Measurements from ENCODE around the gene SORBS2. TPM values are rescaled to one million over a fixed set of nuclear protein-coding genes. Genes with fewer than 3 reads are reported as not detected.

Gene SORBS2
- total and polyA plus RNA-seq, 8 donors = 9.0 to 908 (median 66.4) TPM

DNA sequence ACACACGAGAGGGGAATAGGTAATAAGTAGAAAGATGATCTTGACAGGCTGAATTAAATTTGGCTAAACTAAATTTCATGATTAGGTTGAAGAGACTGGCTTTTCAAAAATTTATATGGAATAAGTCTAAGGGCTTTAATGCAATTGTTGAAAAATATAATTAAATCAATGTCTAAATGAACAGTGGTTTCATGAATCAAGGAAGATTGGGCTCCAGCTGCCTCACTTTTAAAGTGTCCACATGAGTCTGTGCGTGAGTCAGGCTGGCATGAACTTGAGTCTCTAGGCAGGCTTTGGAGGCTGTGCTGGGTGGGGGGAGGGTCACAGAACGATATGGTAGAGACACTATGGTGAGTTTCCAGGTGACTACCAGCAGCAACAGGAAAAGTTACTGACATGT lies 111.9 kb downstream of the SORBS2 start:
- peak in 1 of 2 donors; percentile 44 for DNase-seq
- WGBS, 5 donors = 60 to 70% (median 64%) methylated on average over 3 of the region's 3 CpGs
- intact Hi-C loops (cut with DNase I; ENCODE audit: low total_unique reads) = no loop called here
- TF ChIP-seq EP300 (IDR thresholded peaks at IDR 0.05) (no peak), POLR2AphosphoS5 (IDR thresholded peaks at IDR 0.05) (no peak), POLR2A (IDR thresholded peaks at IDR 0.05) (no peak)
- TF ChIP-seq, protein P1, sequence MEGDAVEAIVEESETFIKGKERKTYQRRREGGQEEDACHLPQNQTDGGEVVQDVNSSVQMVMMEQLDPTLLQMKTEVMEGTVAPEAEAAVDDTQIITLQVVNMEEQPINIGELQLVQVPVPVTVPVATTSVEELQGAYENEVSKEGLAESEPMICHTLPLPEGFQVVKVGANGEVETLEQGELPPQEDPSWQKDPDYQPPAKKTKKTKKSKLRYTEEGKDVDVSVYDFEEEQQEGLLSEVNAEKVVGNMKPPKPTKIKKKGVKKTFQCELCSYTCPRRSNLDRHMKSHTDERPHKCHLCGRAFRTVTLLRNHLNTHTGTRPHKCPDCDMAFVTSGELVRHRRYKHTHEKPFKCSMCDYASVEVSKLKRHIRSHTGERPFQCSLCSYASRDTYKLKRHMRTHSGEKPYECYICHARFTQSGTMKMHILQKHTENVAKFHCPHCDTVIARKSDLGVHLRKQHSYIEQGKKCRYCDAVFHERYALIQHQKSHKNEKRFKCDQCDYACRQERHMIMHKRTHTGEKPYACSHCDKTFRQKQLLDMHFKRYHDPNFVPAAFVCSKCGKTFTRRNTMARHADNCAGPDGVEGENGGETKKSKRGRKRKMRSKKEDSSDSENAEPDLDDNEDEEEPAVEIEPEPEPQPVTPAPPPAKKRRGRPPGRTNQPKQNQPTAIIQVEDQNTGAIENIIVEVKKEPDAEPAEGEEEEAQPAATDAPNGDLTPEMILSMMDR (IDR thresholded peaks at IDR 0.05) = no peak
- H3K4me1 ChIP-seq = peaks cover 0 to 57% (median 15%) of the 10 kb centered on the region in 4 donors
- no peak overlapping the region for H3K4me3 ChIP-seq
- H3K27me3 ChIP-seq = no peaks in the 10 kb centered on the region
- H3K36me3 ChIP-seq = no peaks in the 10 kb centered on the region
- H3K27ac ChIP-seq = peak overlapping the region in 3 of 5 donors; percentile 17 to 64 (median 49)
- no peaks in the 10 kb centered on the region for H3K9me3 ChIP-seq

DNA sequence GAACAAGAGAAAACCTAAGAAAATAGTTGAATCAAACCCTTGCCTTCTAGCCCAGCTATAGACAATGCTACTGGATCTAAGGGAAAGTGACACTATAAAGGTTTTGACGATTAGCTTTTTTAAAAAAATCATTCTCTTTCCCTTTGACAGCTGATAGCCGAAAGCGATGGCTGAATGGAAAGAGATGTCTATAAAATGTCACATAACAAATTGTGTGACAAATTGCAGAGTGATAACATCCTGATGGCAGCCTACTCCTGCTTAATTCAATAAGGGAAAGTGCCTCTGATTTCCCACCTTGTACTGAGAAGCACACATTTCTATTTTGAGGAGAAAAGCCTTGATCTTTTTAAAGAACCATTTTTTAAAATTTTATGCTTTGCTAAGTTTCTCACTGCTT lies 114.5 kb downstream of the SORBS2 start:
- Histone ChIP-seq H3K27ac (no peak overlapping the region), H3K27me3 (no peaks in the 10 kb centered on the region), H3K4me1 (peaks cover 0 to 54% (median 15%) of the 10 kb centered on the region in 4 donors), H3K9me3 (no peaks in the 10 kb centered on the region), H3K4me3 (no peak overlapping the region), H3K36me3 (no peaks in the 10 kb centered on the region)
- TF ChIP-seq EP300 (IDR thresholded peaks at IDR 0.05) = no peak
- no peak for TF ChIP-seq POLR2AphosphoS5 (IDR thresholded peaks at IDR 0.05)
- no peak for TF ChIP-seq POLR2A (IDR thresholded peaks at IDR 0.05)
- TF ChIP-seq, protein P1 (IDR thresholded peaks at IDR 0.05) = no peak
- intact Hi-C loops (cut with DNase I; ENCODE audit: low total_unique reads) = no loop called here
- 84 to 90% (median 89%) methylated on average over 3 of the region's 3 CpGs for WGBS, 5 donors
- no peak for DNase-seq

DNA sequence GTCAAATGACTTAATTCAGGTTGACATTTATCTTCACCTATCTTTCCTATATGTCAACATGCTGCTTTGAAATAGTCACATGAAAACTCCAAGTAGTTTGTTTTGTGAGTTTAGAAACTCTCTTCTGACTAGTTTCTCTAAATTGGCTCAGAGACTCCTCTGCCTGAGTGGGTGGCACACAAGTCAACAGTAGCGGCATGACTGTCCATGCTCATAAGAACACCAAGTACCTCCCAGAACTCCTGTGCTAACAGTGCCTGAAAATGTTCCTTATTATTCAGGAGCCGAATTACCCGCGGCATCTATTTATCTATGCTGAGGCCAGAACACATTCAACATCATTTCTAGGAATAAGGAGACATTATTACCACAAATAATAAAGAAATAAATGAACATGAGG lies 116.3 kb downstream of the SORBS2 start:
- intact Hi-C loops (cut with DNase I; ENCODE audit: low total_unique reads) = no loop called here
- H3K4me1 ChIP-seq = peaks cover 0 to 41% (median 8%) of the 10 kb centered on the region in 4 donors
- no peak overlapping the region for H3K4me3 ChIP-seq
- DNase-seq = no peak
- WGBS, 5 donors = 91 to 98% (median 92%) methylated on average over 4 of the region's 4 CpGs
- H3K27me3 ChIP-seq = no peaks in the 10 kb centered on the region
- no peak overlapping the region for H3K27ac ChIP-seq
- TF ChIP-seq POLR2A (IDR thresholded peaks at IDR 0.05) = no peak
- TF ChIP-seq EP300 (IDR thresholded peaks at IDR 0.05) = no peak
- TF ChIP-seq, protein P1 (IDR thresholded peaks at IDR 0.05) = no peak
- TF ChIP-seq POLR2AphosphoS5 (IDR thresholded peaks at IDR 0.05) = no peak
- H3K9me3 ChIP-seq = no peaks in the 10 kb centered on the region
- no peaks in the 10 kb centered on the region for H3K36me3 ChIP-seq

DNA sequence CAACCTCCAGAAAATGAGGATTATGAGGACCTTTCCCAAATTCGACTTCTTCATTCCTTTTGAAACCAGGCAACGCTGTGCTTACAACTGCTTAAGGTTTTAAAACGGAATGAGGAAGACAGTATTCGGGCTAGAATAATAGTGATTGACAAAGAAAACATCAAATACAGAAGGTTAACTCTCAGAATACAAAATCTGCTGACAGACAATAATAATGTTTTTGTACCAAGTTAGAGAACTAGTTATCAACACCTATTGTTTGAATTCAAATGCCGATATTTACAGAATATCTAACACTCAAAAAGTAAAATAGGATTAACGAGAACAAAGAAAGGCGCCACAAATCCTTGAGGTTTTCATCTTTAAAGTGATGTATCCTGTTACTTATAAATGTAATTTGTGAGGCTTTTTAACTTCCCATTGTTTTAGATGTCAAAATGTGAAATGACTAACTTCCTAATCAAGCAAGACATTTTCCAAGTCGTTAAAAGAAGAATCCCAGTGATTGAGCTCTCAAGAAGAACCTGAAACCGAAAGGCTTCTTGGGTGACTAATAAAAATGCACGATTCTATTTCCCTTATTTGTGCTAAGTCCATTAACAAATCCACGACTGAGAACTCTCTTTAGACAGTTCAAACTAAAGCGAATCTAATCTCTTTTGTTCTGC lies 118.3 kb downstream of the SORBS2 start:
- peaks cover 0 to 30% (median 6%) of the 10 kb centered on the region in 4 donors for H3K4me1 ChIP-seq
- TF ChIP-seq POLR2AphosphoS5 (IDR thresholded peaks at IDR 0.05) = no peak
- TF ChIP-seq, protein P1 (IDR thresholded peaks at IDR 0.05) = no peak
- H3K36me3 ChIP-seq = no peaks in the 10 kb centered on the region
- H3K4me3 ChIP-seq = no peak overlapping the region
- H3K9me3 ChIP-seq = no peaks in the 10 kb centered on the region
- H3K27ac ChIP-seq = peak overlapping the region in 4 of 5 donors; percentile 1 to 48 (median 33)
- H3K27me3 ChIP-seq = no peaks in the 10 kb centered on the region
- DNase-seq = no peak
- intact Hi-C loops (cut with DNase I; ENCODE audit: low total_unique reads) = no loop called here
- WGBS, 5 donors = 64 to 81% (median 73%) methylated on average over 12 of the region's 12 CpGs
